K562 (cell line): ENCODE results near the gene LAPTM5. TPM values are rescaled to one million over a fixed set of nuclear protein-coding genes. Genes with fewer than 3 reads are reported as not detected.

Source experiments
- ARID1B ChIP-seq: fragments of 450-650 bp; IDR thresholded peaks from 2 replicates; pipeline ENCODE4 v1.6.1; 2016; ENCODE audit warnings: antibody characterized with exemption, mild to moderate bottlenecking, inconsistent platforms
- ARNT ChIP-seq, 2 experiments: fragments of 450-650 bp; IDR thresholded peaks; 2 replicates each; pipeline ENCODE4 v1.6.1; 2016; ENCODE audit warnings: mild to moderate bottlenecking in 1 of 2
- CHCHD3 ChIP-seq: fragments of 250-450 bp; sonication (Bioruptor Pico); IDR thresholded peaks from 2 replicates; pipeline ENCODE4 v2.1.2; 2022; ENCODE audit warnings: mild to moderate bottlenecking
- DPF2 ChIP-seq: fragments of 450-650 bp; IDR thresholded peaks from 2 replicates; pipeline ENCODE4 v1.6.1; 2016
- ELF4 ChIP-seq: fragments of 450-650 bp; formaldehyde crosslinking; IDR thresholded peaks from 2 replicates; pipeline ENCODE4 v1.4.0; 2022; ENCODE audit warnings: missing genetic modification characterization
- ETS2 ChIP-seq: IDR thresholded peaks from 2 replicates; pipeline ENCODE4 v1.6.1; 2016; ENCODE audit warnings: borderline replicate concordance, missing genetic modification characterization, mild to moderate bottlenecking, moderate library complexity, missing compliant biosample characterization; ENCODE audit not compliant: poor library complexity, severe bottlenecking
- FOXP1 ChIP-seq: sonication (generic); formaldehyde crosslinking; IDR thresholded peaks from 2 replicates; pipeline ENCODE4 v1.8.0; 2022; ENCODE audit warnings: mild to moderate bottlenecking, missing genetic modification reagents
- HDAC6 ChIP-seq: IDR thresholded peaks from 2 replicates; pipeline ENCODE4 v1.6.1; 2012; ENCODE audit warnings: low read depth, mild to moderate bottlenecking, control low read depth, inconsistent platforms, low read length, moderate library complexity
- IRF1 ChIP-seq: sonication (generic); formaldehyde crosslinking; IDR thresholded peaks from 2 replicates; pipeline ENCODE4 v1.8.0; 2022; ENCODE audit warnings: missing genetic modification reagents, mild to moderate bottlenecking, borderline replicate concordance
- MCM3 ChIP-seq: fragments of 450-650 bp; IDR thresholded peaks from 2 replicates; pipeline ENCODE4 v1.6.1; 2016
- MEF2D ChIP-seq: conservative IDR thresholded peaks from 2 replicates; pipeline ENCODE4 v1.6.1; 2016; ENCODE audit warnings: low read depth, missing genetic modification characterization, missing compliant biosample characterization
- MXI1 ChIP-seq: IDR thresholded peaks from 2 replicates; pipeline ENCODE4 v1.6.1; 2011; ENCODE audit warnings: low read depth, mild to moderate bottlenecking, improper control_type of control experiment, low read length
- MYC ChIP-seq, 2 experiments: fragments of 250-450 bp in 1 of 2; sonication (Bioruptor Pico) in 1 of 2; IDR thresholded peaks; 2 replicates each; pipeline versions ENCODE4 v1.5.1 to v1.6.1; 2012 to 2021; ENCODE audit warnings: low read depth in 2 of 2, borderline replicate concordance in 1 of 2, improper control_type of control experiment in 1 of 2, low read length in 1 of 2, mild to moderate bottlenecking in 1 of 2, moderate library complexity in 1 of 2
- NR2C2 ChIP-seq, 2 experiments: fragments of 200-800 bp in 1 of 2; sonication (Bioruptor generic) in 1 of 2; sonication (generic) in 1 of 2; formaldehyde crosslinking in 1 of 2; IDR thresholded peaks; 2 replicates each; pipeline versions ENCODE4 v1.6.1 to v1.8.0; 2016 to 2022; ENCODE audit warnings: mild to moderate bottlenecking in 1 of 2, missing compliant biosample characterization in 1 of 2, missing genetic modification characterization in 1 of 2, missing genetic modification reagents in 1 of 2
- POLR3A ChIP-seq: IDR thresholded peaks from 2 replicates; pipeline ENCODE4 v1.6.1; 2011; ENCODE audit warnings: borderline replicate concordance, mild to moderate bottlenecking, moderate library complexity; ENCODE audit not compliant: insufficient read length, insufficient read depth; ENCODE audit errors: extremely low read depth
- RAD21 ChIP-seq, 2 experiments: fragments of 250-450 bp in 1 of 2; fragments of 450-650 bp in 1 of 2; sonication (Bioruptor Pico) in 1 of 2; formaldehyde crosslinking in 1 of 2; IDR thresholded peaks in 1 of 2; conservative IDR thresholded peaks in 1 of 2; 2 replicates each; pipeline versions ENCODE4 v1.4.0 to v1.8.0; 2020 to 2022; ENCODE audit warnings: mild to moderate bottlenecking in 2 of 2, moderate library complexity in 1 of 2
- RBBP5 ChIP-seq: fragments of 200-600 bp; sonication (generic); IDR thresholded peaks from 2 replicates; pipeline ENCODE4 v1.6.1; 2012; ENCODE audit warnings: borderline replicate concordance, mild to moderate bottlenecking, low read length, control low read depth, inconsistent platforms; ENCODE audit not compliant: insufficient read depth, poor library complexity, severe bottlenecking
- RBFOX2 ChIP-seq: fragments of 200-400 bp; formaldehyde crosslinking; IDR thresholded peaks from 2 replicates; pipeline ENCODE4 v1.6.1; 2017; ENCODE audit warnings: low read depth, mild to moderate bottlenecking, low read length, moderate library complexity
- SOX6 ChIP-seq: fragments of 450-650 bp; IDR thresholded peaks from 2 replicates; pipeline ENCODE4 v1.6.1; 2014; ENCODE audit warnings: mild to moderate bottlenecking
- TFAP4 ChIP-seq: sonication (generic); formaldehyde crosslinking; IDR thresholded peaks from 2 replicates; pipeline ENCODE4 v1.8.0; 2022; ENCODE audit warnings: missing genetic modification reagents, mild to moderate bottlenecking, moderate library complexity, borderline replicate concordance
- ZNF134 ChIP-seq: fragments of 250-450 bp; sonication (Bioruptor Pico); conservative IDR thresholded peaks from 2 replicates; pipeline ENCODE4 v1.4.0; 2020
- ZNF224 ChIP-seq: sonication (generic); formaldehyde crosslinking; IDR thresholded peaks from 2 replicates; pipeline ENCODE4 v1.8.0; 2022; ENCODE audit warnings: mild to moderate bottlenecking, missing genetic modification reagents
- ZNF561 ChIP-seq: fragments of 450-650 bp; formaldehyde crosslinking; conservative IDR thresholded peaks from 2 replicates; pipeline ENCODE4 v1.4.0; 2020; ENCODE audit warnings: mild to moderate bottlenecking, moderate library complexity
- ZNF75A ChIP-seq: fragments of 450-650 bp; formaldehyde crosslinking; IDR thresholded peaks from 2 replicates; pipeline ENCODE4 v1.4.0; 2020; ENCODE audit warnings: mild to moderate bottlenecking
- ZNF778 ChIP-seq: fragments of 450-650 bp; formaldehyde crosslinking; IDR thresholded peaks from 2 replicates; pipeline ENCODE4 v1.4.0; 2020; ENCODE audit warnings: mild to moderate bottlenecking, moderate library complexity
- ZSCAN29 ChIP-seq: fragments of 450-650 bp; IDR thresholded peaks from 2 replicates; pipeline ENCODE4 v1.6.1; 2017
- polyA plus RNA-seq, 8 experiments: library from polyadenylated mRNA; depleted of rRNA in 4 of 8; stranded (reverse) in 5 of 8; unstranded in 3 of 8; fragments of >200 nt; fragmentation: Nextera tagmentation in 2 of 8; fragmentation: Illumina TruSeq in 1 of 8; extraction: Ambion mirVana in 2 of 8; extraction: Trizol in 1 of 8; gene quantifications; 2 replicates each; pipeline versions ENCODE4 v1.2.1 to v1.2.3, GENCODE V29; 2011 to 2014; ENCODE audit warnings: inconsistent platforms in 1 of 8, missing spikeins in 1 of 8
- total RNA-seq, 7 experiments: library from RNA; depleted of rRNA in 6 of 7; stranded (reverse); fragments of >200 nt in 6 of 7; fragmentation: Illumina TruSeq in 2 of 7; extraction: Trizol in 2 of 7; gene quantifications; 2 replicates each; pipeline versions ENCODE4 v1.2.1 to v1.2.3, GENCODE V29; 2011 to 2021; ENCODE audit warnings: low replicate concordance in 1 of 7

LAPTM5 gene
- total and polyA plus RNA-seq, 9 of the 15 experiments (the other 6 are each of a cell fraction or from before 2014, with no cell fraction given) = 2.4 to 47.3 (median 20.3) TPM

GRCh38 chr1:30761381-30762151 lies 4.0 kb upstream of the LAPTM5 start (continued):
- TF ChIP-seq NR2C2 (CRISPR knock-in tag; IDR thresholded peaks at IDR 0.05) (0 out of 2 replicates have a peak, but pooled peaks have one; percentile 39), NR2C2 (tag; IDR thresholded peaks at IDR 0.05) (peak; percentile 63), ZNF778 (CRISPR knock-in tag) (no peak), ARNT (IDR thresholded peaks at IDR 0.05) (0 out of 4 replicates have a peak, but pooled peaks of 1 of the 2 experiments have one; percentile 0), RBBP5 (no peak), ARID1B (no peak), DPF2 (no peak), ZSCAN29 (no peak), ZNF134 (CRISPR knock-in tag) (0 out of 2 replicates have a peak, but pooled peaks have one; percentile 24), POLR3A (no peak), MXI1 (no peak), ZNF75A (CRISPR knock-in tag) (0 out of 2 replicates have a peak, but pooled peaks have one; percentile 50), IRF1 (CRISPR knock-in tag) (no peak), TFAP4 (CRISPR knock-in tag) (peak; percentile 87), RAD21 (CRISPR knock-in tag; conservative IDR thresholded peaks at IDR 0.05 in 1 of 2, IDR thresholded peaks at IDR 0.05 in 1 of 2) (peak; percentile 33 to 67; a peak in 3 of 4 replicates), ZNF224 (CRISPR knock-in tag) (no peak), MCM3 (no peak), MYC (IDR thresholded peaks at IDR 0.05; ENCODE audit: low read depth, low read length) (0 out of 2 replicates have a peak, but pooled peaks have one; percentile 7), MYC (CRISPR knock-in tag; IDR thresholded peaks at IDR 0.05; ENCODE audit: borderline replicate concordance, low read depth) (no peak; the same call in 1 of the 2 replicates), CHCHD3 (CRISPR knock-in tag) (no peak), MEF2D (tag) (no peak; the same call in 1 of the 2 replicates), RBFOX2 (peak; percentile 63), FOXP1 (no peak), ZNF561 (no peak), HDAC6 (no peak), ELF4 (CRISPR knock-in tag) (peak; percentile 7; the same call in 1 of the 2 replicates), SOX6 (no peak), ETS2 (tag) (no peak)
